HEK293T (cell line): ENCODE results near the gene OR6K6.

ENCODE experiments used
- CTCF ChIA-PET: fragments of 350-600 bp; formaldehyde crosslinking; extraction: SDS; loops from one replicate; lab custom pipeline; 2021; ENCODE audit warnings: antibody characterized with exemption, inconsistent platforms; lab: Yijun Ruan, JAX
- POLR2A ChIA-PET: fragments of 350-600 bp; formaldehyde crosslinking; extraction: SDS; loops from one replicate; lab custom pipeline; 2020; ENCODE audit warnings: antibody characterized with exemption, inconsistent platforms; lab: Yijun Ruan, JAX
- DNase-seq: peaks from one replicate; pipeline ENCODE4 v3.0.0; 2012; ENCODE audit warnings: mixed read lengths; ENCODE audit errors: extremely low spot score
- ARNT ChIP-seq: fragments of 450-650 bp; IDR thresholded peaks from 2 replicates; pipeline ENCODE4 v1.6.1; 2017; ENCODE audit warnings: mild to moderate bottlenecking
- BHLHE40 ChIP-seq: fragments of 450-650 bp; IDR thresholded peaks from 2 replicates; pipeline ENCODE4 v1.6.1; 2016; ENCODE audit warnings: mild to moderate bottlenecking, moderate library complexity, borderline replicate concordance
- CTBP1 ChIP-seq: fragments of 450-650 bp; IDR thresholded peaks from 2 replicates; pipeline ENCODE4 v1.6.1; 2016; ENCODE audit warnings: borderline replicate concordance
- ELF4 ChIP-seq: fragments of 450-650 bp; IDR thresholded peaks from 2 replicates; pipeline ENCODE4 v1.6.1; 2017; ENCODE audit warnings: antibody characterized with exemption
- FOXA1 ChIP-seq: fragments of 450-650 bp; IDR thresholded peaks from 2 replicates; pipeline ENCODE4 v1.6.1; 2016; ENCODE audit warnings: mild to moderate bottlenecking
- FOXK2 ChIP-seq: fragments of 450-650 bp; IDR thresholded peaks from 2 replicates; pipeline ENCODE4 v1.6.1; 2016; ENCODE audit warnings: mild to moderate bottlenecking
- FOXM1 ChIP-seq: fragments of 450-650 bp; IDR thresholded peaks from 2 replicates; pipeline ENCODE4 v1.6.1; 2017; ENCODE audit warnings: mild to moderate bottlenecking, borderline replicate concordance
- HDGF ChIP-seq: fragments of 450-650 bp; IDR thresholded peaks from 2 replicates; pipeline ENCODE4 v1.6.1; 2017; ENCODE audit warnings: antibody characterized with exemption, borderline replicate concordance
- L3MBTL2 ChIP-seq: fragments of 450-650 bp; conservative IDR thresholded peaks from 2 replicates; pipeline ENCODE4 v1.6.1; 2016; ENCODE audit warnings: mild to moderate bottlenecking
- LEF1 ChIP-seq: fragments of 450-650 bp; IDR thresholded peaks from 2 replicates; pipeline ENCODE4 v1.6.1; 2017; ENCODE audit warnings: mild to moderate bottlenecking, borderline replicate concordance
- NFRKB ChIP-seq: fragments of 450-650 bp; IDR thresholded peaks from 2 replicates; pipeline ENCODE4 v1.6.1; 2016; ENCODE audit warnings: mild to moderate bottlenecking, moderate library complexity
- SP1 ChIP-seq: fragments of 450-650 bp; IDR thresholded peaks from 2 replicates; pipeline ENCODE4 v1.6.1; 2017
- SUZ12 ChIP-seq: fragments of 450-650 bp; IDR thresholded peaks from 2 replicates; pipeline ENCODE4 v1.6.1; 2016; ENCODE audit warnings: mild to moderate bottlenecking
- TARDBP ChIP-seq: fragments of 450-650 bp; IDR thresholded peaks from 2 replicates; pipeline ENCODE4 v1.6.1; 2016
- ZNF384 ChIP-seq: fragments of 450-650 bp; IDR thresholded peaks from 2 replicates; pipeline ENCODE4 v1.6.1; 2016
- TF ChIP-seq, protein P1 (sequence below): fragments of 450-650 bp; IDR thresholded peaks from 2 replicates; pipeline ENCODE4 v1.6.1; 2016

Gene OR6K6

GRCh38 chr1:158798531-158798930, 44.0 kb downstream of the OR6K6 start:
- CTCF ChIA-PET = no interaction called here
- TF ChIP-seq FOXM1 (no peak), BHLHE40 (no peak), SP1 (no peak), L3MBTL2 (no peak), HDGF (no peak), ARNT (no peak), TARDBP (no peak), FOXA1 (no peak), SUZ12 (no peak), FOXK2 (no peak)
- DNase-seq = no peak
- POLR2A ChIA-PET = no interaction called here

DNA sequence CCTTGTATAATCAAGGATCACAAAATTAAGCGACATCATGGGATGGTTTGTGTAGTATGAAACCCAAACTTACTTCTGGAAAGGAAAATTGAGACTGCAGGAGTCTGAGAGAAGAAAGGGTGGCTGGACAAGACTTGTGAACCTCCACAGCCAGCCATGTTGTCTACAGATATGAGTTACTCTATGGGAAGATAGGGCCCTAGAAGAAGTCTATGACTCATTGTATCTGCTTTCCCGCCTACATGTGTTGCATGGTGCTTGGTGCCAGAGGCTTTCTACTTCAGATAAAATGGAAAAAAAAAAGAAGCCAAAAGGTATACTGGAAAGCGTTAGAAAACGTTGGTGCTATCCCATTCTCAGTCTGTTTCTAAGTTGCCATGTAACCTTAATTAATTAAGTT, 45.2 kb downstream of the OR6K6 start:
- TF ChIP-seq LEF1 = no peak
- TF ChIP-seq SUZ12 = no peak
- TF ChIP-seq FOXM1 = no peak
- TF ChIP-seq L3MBTL2 = no peak
- no peak for TF ChIP-seq ZNF384
- no peak for TF ChIP-seq NFRKB
- no peak for TF ChIP-seq ARNT
- no peak for TF ChIP-seq FOXK2
- TF ChIP-seq HDGF = no peak
- no peak for TF ChIP-seq ELF4
- TF ChIP-seq CTBP1 = no peak
- no peak for TF ChIP-seq TARDBP
- TF ChIP-seq, protein P1, sequence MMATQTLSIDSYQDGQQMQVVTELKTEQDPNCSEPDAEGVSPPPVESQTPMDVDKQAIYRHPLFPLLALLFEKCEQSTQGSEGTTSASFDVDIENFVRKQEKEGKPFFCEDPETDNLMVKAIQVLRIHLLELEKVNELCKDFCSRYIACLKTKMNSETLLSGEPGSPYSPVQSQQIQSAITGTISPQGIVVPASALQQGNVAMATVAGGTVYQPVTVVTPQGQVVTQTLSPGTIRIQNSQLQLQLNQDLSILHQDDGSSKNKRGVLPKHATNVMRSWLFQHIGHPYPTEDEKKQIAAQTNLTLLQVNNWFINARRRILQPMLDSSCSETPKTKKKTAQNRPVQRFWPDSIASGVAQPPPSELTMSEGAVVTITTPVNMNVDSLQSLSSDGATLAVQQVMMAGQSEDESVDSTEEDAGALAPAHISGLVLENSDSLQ = no peak
- no peak for TF ChIP-seq SP1
- TF ChIP-seq FOXA1 = no peak
- TF ChIP-seq BHLHE40 = no peak
- no peak for DNase-seq
- CTCF ChIA-PET = no interaction called here
- POLR2A ChIA-PET = no interaction called here

- POLR2A ChIA-PET = no interaction called here
- TF ChIP-seq SP1 = no peak
- no peak for TF ChIP-seq L3MBTL2
- TF ChIP-seq SUZ12 = no peak
- TF ChIP-seq NFRKB = no peak
- no peak for TF ChIP-seq BHLHE40
- no peak for TF ChIP-seq ARNT
- TF ChIP-seq FOXA1 = no peak
- no peak for TF ChIP-seq ZNF384
- DNase-seq = no peak
- CTCF ChIA-PET = no interaction called here
Observed at GRCh38 chr1:158800526-158800925, 46.0 kb downstream of the OR6K6 start.

DNA sequence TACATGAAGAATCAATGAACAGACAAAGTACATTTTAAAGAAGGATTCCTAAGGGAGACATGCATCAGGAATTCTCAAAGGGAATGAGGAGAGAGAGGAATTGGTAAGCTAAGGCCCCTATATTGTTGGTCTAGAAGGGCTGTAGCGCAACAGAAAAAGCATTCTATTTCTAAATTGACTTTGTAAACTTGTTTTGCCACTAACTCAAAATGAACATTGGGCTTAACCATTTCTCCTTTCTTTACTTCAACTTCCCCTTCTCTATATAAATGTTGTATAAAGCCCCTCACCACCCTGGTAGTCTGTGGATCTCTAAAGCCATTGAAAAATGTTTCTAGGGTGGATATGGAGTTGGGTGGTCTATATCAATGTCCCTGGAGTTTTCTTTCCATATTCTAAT, 46.9 kb downstream of the OR6K6 start:
- TF ChIP-seq ARNT = no peak
- TF ChIP-seq FOXM1 = no peak
- CTCF ChIA-PET = no interaction called here
- no peak for DNase-seq
- POLR2A ChIA-PET = no interaction called here

GRCh38 chr1:158803678-158804077, 49.2 kb downstream of the OR6K6 start:
- POLR2A ChIA-PET = no interaction called here
- CTCF ChIA-PET = no interaction called here
- DNase-seq = no peak
- TF ChIP-seq FOXM1 = no peak
- TF ChIP-seq, protein P1 = no peak
- TF ChIP-seq BHLHE40 = no peak
- TF ChIP-seq L3MBTL2 = no peak
- TF ChIP-seq LEF1 = no peak
- no peak for TF ChIP-seq NFRKB
- TF ChIP-seq FOXK2 = no peak
- no peak for TF ChIP-seq CTBP1
- no peak for TF ChIP-seq ARNT
